Activated CD4-positive, alpha-beta T cell treated with anti-CD3 and anti-CD28 coated beads, Interleukin-2, amount 50 U/mL, for 1 hour (primary cell): Measurements from ENCODE around the gene TRIO.

Experiments
- DNase-seq: peaks from one replicate; pipeline ENCODE4 v3.0.0-alpha.2; 2020

Gene TRIO

GRCh38 chr5:14148890-14149671, 5.9 kb downstream of the TRIO start:
- DNase-seq = no peak

GRCh38 chr5:14149672-14150274, 6.6 kb downstream of the TRIO start:
- DNase-seq = no peak

GRCh38 chr5:14151416-14151815, 8.3 kb downstream of the TRIO start:
- DNase-seq = no peak

GRCh38 chr5:14153071-14153864, 10.1 kb downstream of the TRIO start:
- DNase-seq = no peak

- no peak for DNase-seq
These were observed 11.0 kb downstream of the TRIO start for GRCh38 chr5:14153932-14154731.

- DNase-seq = no peak
These were observed 11.9 kb downstream of the TRIO start for GRCh38 chr5:14155075-14155474.

- no peak for DNase-seq
These were observed 12.6 kb downstream of the TRIO start for GRCh38 chr5:14155739-14156138.

GRCh38 chr5:14156290-14156649, 13.1 kb downstream of the TRIO start:
- DNase-seq = no peak

GRCh38 chr5:14156650-14157492, 13.7 kb downstream of the TRIO start:
- no peak for DNase-seq

- DNase-seq = no peak
These were observed 14.3 kb downstream of the TRIO start for GRCh38 chr5:14157493-14157782.

GRCh38 chr5:14158890-14159666, 15.9 kb downstream of the TRIO start:
- no peak for DNase-seq

GRCh38 chr5:14161825-14162556, 18.8 kb downstream of the TRIO start:
- DNase-seq = no peak

- no peak for DNase-seq
These were observed 21.3 kb downstream of the TRIO start for GRCh38 chr5:14164164-14165163.

- DNase-seq = no peak
These were observed 22.4 kb downstream of the TRIO start for GRCh38 chr5:14165375-14166106.

GRCh38 chr5:14166437-14166836, 23.3 kb downstream of the TRIO start:
- DNase-seq = no peak

GRCh38 chr5:14167211-14167845, 24.2 kb downstream of the TRIO start:
- DNase-seq = no peak

GRCh38 chr5:14168144-14168792, 25.1 kb downstream of the TRIO start:
- DNase-seq = no peak

GRCh38 chr5:14168793-14169262, 25.7 kb downstream of the TRIO start:
- no peak for DNase-seq
